Measurements from ENCODE around the gene PHEX.
A peak's percentile ranks its signal among the peaks of the same experiment; 100 is the strongest.

PHEX gene

DNA sequence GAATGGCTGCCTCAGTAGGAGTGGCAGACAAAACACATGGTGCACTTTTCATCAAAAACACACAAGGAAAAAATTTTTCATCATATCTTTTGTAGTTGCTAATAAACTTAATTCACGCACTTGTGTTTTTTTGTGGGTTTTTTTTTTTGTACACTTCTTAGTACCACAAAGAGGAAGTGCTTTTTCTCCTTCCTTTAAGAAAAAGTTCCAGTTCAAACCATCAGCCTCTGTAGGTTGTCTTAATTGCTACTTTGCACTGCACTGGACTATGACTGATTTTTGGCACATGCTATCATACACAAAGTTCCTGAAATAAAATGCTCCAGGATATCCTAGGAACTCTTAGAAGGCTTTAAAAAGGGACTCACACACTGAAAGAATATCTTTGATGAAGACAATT is at the start of gene PHEX:
Gene PHEX (plus strand): TSS at position 242 of the 400 bp plus-strand sequence. CDS start 681 bp downstream, outside the sequence.
- DNase-seq: no peak

DNA sequence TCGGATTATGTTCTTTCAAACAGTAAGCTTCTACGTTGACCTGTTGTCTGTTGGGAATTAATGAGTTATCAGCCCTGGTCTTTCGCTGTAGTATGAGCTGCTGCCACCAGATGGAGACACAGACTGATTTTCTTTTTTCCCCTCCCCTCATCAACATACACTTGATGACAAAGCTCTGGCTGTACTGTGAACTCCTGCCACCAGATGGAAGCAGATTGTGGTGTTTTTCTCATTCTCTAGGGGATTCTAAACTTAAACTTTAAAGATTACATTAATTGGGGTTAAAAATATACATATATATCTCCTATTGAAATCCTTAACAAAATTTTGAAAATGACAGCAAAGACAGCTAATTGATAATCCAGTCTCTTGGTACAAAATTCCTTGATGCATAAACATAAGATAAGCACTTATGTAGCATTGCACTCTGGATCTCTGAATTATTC is 46.8 kb upstream of the PHEX start:
- DNase-seq: peak; percentile 35

DNA sequence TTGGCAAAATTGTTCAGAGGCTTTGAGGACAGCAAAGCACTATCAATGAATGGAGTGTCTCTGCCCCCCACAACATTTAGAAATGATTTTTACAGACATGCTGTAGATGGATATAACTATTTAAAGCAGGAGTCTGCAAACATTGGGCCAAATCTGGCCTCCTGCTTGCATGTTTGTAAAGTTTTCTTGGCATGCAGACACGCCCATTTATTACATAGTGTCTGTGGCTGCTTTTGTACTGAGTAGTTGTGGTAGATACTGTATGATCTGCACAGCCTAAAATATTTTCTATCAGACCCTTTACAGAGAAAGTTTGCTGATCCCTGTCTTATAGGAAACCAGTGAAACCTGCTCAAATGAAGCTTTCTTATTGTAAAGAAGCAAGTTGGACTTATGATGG is 45.5 kb upstream of the PHEX start:
- no peak for DNase-seq

- no peak for DNase-seq
Measured at GRCh38 chrX:21989384-21989783, 42.7 kb upstream of the PHEX start.

- DNase-seq: no peak
Measured at GRCh38 chrX:21990832-21991231, 41.3 kb upstream of the PHEX start.

- DNase-seq: no peak
Measured at GRCh38 chrX:21991504-21991903, 40.6 kb upstream of the PHEX start.

GRCh38 chrX:21993265-21993664 is 38.9 kb upstream of the PHEX start:
- no peak for DNase-seq

- DNase-seq: no peak
Measured at GRCh38 chrX:21996872-21997455, 35.2 kb upstream of the PHEX start.

DNA sequence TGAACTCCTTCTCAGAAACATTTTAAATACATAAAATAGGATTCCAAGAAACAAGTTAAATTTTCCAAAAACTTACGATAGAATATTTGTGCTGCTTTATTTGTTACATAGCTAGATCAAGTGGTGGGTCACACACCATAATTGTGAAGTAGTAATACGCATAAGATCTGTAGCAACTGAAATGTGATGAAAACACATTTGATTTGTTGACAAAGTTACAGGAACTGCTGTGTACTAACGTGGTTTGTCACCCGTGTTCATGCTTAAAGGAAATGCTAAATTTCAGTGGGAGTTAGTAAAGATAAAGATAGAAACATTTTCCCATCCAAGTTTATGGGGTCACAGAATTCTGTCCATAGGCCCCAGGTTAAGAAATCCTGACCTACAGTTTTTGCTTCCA is 34.1 kb upstream of the PHEX start:
- DNase-seq: no peak

GRCh38 chrX:22004866-22005265 is 27.3 kb upstream of the PHEX start:
- no peak for DNase-seq

- DNase-seq: no peak
Measured at GRCh38 chrX:22012051-22012450, 20.1 kb upstream of the PHEX start.

DNA sequence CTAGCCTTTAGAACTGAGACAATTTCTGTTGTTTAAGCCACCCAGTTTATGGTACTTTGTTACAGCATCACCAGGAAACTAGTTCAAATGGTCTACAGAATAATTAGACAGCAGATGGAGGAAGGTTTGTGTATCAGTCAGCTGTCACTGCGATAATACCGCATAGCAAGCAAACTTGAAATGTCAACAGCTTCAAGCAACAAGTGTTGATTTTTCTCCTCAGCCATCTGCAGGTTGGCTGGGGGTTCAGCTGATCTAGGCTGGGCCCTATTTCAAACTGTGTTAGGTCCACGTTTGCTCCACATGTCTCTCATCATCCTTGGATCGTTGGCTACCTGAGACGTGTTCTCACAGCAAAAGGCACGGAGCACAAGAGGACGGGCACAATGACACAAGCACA is 19.2 kb upstream of the PHEX start:
- peak; percentile 20 for DNase-seq

DNA sequence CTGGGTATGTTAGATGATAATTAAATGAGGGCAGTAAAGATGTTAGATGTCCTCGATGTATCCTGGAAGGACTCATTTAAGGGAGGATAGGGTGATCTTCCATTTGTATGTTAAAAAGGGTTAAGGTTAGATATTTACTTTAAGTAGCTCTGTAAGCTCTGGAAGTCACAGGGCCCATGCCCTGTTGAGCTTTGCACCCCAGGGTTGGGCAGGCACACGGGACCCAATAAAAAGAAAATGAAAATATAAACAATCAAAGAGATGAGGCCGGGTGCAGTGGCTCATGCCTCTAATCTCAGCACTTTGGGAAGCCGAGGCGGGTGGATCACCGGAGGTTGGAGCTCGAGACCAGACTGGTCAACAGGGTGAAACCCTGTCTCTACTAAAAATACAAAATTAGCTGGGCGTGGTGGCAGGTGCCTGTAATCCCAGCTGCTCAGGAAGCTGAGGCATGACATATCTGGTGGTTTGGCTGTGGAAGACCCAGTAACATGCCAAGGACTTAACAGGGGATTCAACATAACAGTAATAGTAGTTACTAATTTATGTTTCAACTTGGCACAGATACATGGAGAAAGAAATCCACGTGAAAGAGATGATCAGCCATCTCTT is 16.9 kb upstream of the PHEX start:
- DNase-seq: no peak

DNA sequence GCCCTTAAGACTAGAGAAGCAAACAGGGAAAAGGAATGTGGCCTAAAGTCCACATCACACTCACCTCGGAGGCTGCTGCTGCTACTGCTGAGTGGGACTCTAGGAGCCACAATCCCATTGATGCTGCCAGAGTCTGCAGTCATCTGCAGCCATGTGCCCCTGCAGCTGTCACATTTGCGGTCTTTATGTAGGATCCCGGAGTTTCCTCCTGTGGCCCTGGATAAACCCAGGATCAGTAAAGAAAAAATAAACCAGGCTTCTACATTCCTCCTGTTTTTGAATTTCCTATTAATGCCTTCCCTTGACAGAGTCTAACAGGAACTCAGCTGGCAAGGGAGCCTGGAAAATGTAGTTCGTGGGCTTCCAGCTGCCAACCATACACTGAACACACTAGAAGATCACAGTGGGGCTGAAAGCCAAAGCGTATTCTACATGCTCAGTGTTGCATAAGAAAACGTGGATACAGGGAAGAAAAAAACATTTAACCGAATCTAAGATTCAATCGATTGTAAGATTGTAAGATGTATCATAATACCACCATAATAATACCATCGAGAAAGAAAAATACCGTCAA is 10.3 kb upstream of the PHEX start:
- DNase-seq: no peak

DNA sequence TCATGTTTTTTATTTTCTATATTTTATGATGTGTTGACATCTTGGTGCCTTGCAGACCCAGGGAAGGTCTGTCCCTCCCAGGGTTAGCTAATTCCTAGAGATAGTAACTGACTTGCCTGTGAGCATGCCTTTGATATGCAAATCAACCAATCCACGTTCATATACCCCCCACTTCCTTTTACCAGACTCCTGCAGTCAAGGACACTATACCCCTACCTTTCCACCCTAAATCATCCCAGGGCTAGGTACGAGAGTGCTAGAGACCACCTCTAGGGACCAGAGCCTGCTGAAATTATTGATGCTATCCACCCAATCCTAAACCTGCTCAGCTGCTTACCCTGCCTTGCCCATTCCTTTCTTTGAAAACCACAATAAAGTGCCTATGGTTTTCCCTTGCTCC is 7.5 kb upstream of the PHEX start:
- no peak for DNase-seq

DNA sequence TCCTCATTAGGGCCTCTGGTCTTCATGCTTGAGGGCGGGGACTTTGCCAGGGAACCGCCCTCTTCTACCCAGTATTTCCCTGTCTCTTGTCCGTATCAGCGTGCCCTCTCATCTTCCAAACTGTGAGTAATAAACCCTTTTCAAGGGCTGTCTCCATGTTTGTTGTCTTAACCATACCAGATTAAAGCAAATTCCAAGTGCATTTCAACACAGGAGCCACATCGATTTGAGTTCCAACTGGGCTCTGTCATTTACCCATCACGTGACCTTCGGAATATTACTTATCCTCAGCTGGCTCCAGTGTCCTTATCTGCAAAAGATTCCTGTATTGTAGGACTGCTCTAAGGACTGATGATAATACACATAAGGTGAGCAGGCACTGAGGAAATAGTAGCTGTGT is 6.4 kb upstream of the PHEX start:
- no peak for DNase-seq

- no peak for DNase-seq
Measured at GRCh38 chrX:22026731-22027130, 5.4 kb upstream of the PHEX start.

DNA sequence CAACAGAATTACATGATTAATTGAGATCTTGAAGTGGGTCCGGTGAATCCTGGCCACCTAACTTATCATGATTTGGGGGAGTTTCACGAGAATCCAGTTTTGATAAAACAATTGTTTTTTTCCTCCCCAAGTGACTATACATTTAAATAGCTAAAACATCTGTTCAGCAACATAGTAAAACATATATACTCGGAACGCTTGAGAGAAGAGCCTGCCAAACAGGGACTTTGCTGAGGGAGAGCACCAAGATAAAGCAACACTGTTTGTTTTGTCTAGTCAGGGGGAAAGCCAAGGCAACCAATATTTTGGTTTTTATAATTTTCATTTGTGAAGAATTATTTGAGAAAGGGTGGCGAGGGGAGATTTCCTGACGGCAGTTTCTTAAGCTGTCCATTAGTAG is 381 bp downstream of the PHEX start:
- DNase-seq: no peak

DNA sequence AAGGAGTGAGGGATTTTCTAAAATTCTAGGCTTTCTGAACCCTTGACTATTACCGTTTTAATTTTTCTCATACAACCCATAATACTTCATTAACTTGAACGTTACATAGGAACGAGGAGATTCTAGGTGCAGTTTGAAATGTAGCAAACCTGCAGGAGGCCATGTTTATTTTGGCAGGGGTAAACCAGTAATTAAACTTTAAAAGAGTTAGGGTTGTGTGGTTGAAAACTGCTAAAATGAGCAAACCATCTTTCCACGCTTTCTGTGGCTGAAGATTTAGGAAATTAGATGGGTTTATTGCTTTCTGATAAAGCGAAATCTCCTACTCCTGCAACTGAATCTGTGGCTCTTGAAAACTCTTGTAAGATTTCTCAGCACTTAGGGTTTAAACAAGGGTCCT is 1.7 kb downstream of the PHEX start:
- no peak for DNase-seq

DNA sequence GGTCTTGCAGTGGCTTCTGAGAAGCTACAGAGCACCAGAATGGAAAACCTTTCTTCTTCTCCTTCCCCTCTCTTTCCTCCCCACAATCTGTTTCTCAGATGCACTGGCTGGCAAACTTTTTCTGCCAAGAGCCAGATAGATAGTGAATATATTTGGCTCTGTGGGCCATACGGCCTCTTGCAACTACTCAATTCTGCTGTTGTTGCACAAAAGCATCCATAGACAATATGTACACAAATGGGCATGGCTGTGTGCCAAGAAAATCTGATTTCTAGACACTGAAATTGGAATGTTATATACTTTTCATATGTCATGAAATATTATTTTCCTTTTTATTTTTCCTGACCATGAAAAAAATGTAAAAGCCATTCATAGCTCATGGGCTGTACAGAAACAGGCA is 3.1 kb downstream of the PHEX start:
- no peak for DNase-seq

- no peak for DNase-seq
Measured at GRCh38 chrX:22037225-22037624, 5.1 kb downstream of the PHEX start.

GRCh38 chrX:22037911-22038537 is 5.9 kb downstream of the PHEX start:
- DNase-seq: no peak

- no peak for DNase-seq
Measured at GRCh38 chrX:22039541-22039940, 7.4 kb downstream of the PHEX start.

DNA sequence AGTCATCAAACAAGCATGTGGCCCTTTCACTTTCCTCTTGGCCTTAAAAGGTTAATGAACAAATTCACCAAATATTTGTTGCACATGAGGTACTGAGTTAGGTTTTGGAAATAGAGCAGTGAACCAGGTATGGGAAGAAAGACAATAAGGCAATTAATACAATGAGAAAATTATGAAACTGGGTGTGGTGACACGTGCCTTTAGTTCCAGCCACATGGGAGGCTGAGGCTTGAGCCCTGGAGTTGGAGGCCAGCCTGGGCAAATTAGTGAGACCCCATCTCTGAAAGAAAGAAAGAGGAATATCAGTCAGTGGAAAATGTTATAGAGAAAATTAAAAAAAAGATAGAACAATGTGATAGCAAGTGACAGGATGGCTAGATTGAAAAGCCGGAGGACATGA is 8.1 kb downstream of the PHEX start:
- DNase-seq: no peak
